SJCRH30 (cell line): Measurements from ENCODE around the gene PDE3A. TPM values are rescaled to one million over a fixed set of nuclear protein-coding genes. Genes with fewer than 3 reads are reported as not detected.

Source experiments
- DNase-seq, 2 experiments: peaks; one replicate each; pipeline ENCODE4 v3.0.0-alpha.2; 2015 to 2020
- H3K27ac ChIP-seq: fragments of 250-450 bp; sonication (Bioruptor Pico); 2 replicates; pipeline ENCODE4 v1.5.1; 2020; ENCODE audit warnings: mild to moderate bottlenecking, moderate library complexity
- H3K27me3 ChIP-seq: fragments of 250-450 bp; sonication (Bioruptor Pico); 2 replicates; pipeline ENCODE4 v1.5.1; 2020; ENCODE audit warnings: mild to moderate bottlenecking, moderate library complexity
- H3K36me3 ChIP-seq: fragments of 250-450 bp; sonication (Bioruptor Pico); 2 replicates; pipeline ENCODE4 v1.5.1; 2020; ENCODE audit warnings: mild to moderate bottlenecking, moderate library complexity
- H3K4me1 ChIP-seq: fragments of 250-450 bp; sonication (Bioruptor Pico); 2 replicates; pipeline ENCODE4 v1.5.1; 2020; ENCODE audit warnings: mild to moderate bottlenecking, moderate library complexity
- H3K4me3 ChIP-seq: fragments of 250-450 bp; sonication (Bioruptor Pico); 2 replicates; pipeline ENCODE4 v1.5.1; 2020; ENCODE audit warnings: mild to moderate bottlenecking, moderate library complexity
- H3K9me3 ChIP-seq: fragments of 250-450 bp; sonication (Bioruptor Pico); replicated peaks from 2 replicates; pipeline ENCODE4 v1.5.1; 2020; ENCODE audit warnings: mild to moderate bottlenecking, moderate library complexity
- total RNA-seq: library from RNA; depleted of rRNA; stranded (reverse); fragments of >200 nt; shearing (Covaris generic); gene quantifications from 2 replicates; pipeline ENCODE4 v1.2.3, GENCODE V29; 2014

PDE3A gene
- total RNA-seq, 1 experiment from 2014 or later, result 4.0 TPM

GRCh38 chr12:20473133-20473532 lies 104.8 kb downstream of the PDE3A start:
- Histone ChIP-seq H3K27me3 (no peaks in the 10 kb centered on the region), H3K36me3 (no peaks in the 10 kb centered on the region), H3K27ac (no peak overlapping the region), H3K4me3 (no peak overlapping the region), H3K9me3 (no peaks in the 10 kb centered on the region), H3K4me1 (no peaks in the 10 kb centered on the region)
- DNase-seq, result no peak

GRCh38 chr12:20474016-20474415 lies 105.7 kb downstream of the PDE3A start:
- Histone ChIP-seq H3K4me3 (no peak overlapping the region), H3K36me3 (no peaks in the 10 kb centered on the region), H3K27me3 (no peaks in the 10 kb centered on the region), H3K4me1 (no peaks in the 10 kb centered on the region), H3K9me3 (no peaks in the 10 kb centered on the region), H3K27ac (no peak overlapping the region)
- no peak for DNase-seq

- no peak for DNase-seq
- Histone ChIP-seq H3K4me1 (no peaks in the 10 kb centered on the region), H3K4me3 (no peak overlapping the region), H3K27me3 (no peaks in the 10 kb centered on the region), H3K9me3 (no peaks in the 10 kb centered on the region), H3K27ac (no peak overlapping the region), H3K36me3 (no peaks in the 10 kb centered on the region)
These were observed 106.1 kb downstream of the PDE3A start for GRCh38 chr12:20474443-20474842.

GRCh38 chr12:20475542-20475941 lies 107.2 kb downstream of the PDE3A start:
- no peak for DNase-seq
- H3K4me1 ChIP-seq, result no peaks in the 10 kb centered on the region
- no peak overlapping the region for H3K27ac ChIP-seq
- H3K36me3 ChIP-seq, result no peaks in the 10 kb centered on the region
- H3K4me3 ChIP-seq, result no peak overlapping the region
- no peaks in the 10 kb centered on the region for H3K27me3 ChIP-seq
- H3K9me3 ChIP-seq, result no peaks in the 10 kb centered on the region

GRCh38 chr12:20476551-20476950 lies 108.2 kb downstream of the PDE3A start:
- Histone ChIP-seq H3K27ac (no peak overlapping the region), H3K4me1 (no peaks in the 10 kb centered on the region), H3K9me3 (no peaks in the 10 kb centered on the region), H3K36me3 (no peaks in the 10 kb centered on the region), H3K27me3 (no peaks in the 10 kb centered on the region), H3K4me3 (no peak overlapping the region)
- DNase-seq, result no peak

- Histone ChIP-seq H3K27me3 (no peaks in the 10 kb centered on the region), H3K4me3 (no peak overlapping the region), H3K9me3 (no peaks in the 10 kb centered on the region)
These were observed 108.9 kb downstream of the PDE3A start for GRCh38 chr12:20477255-20477654.

GRCh38 chr12:20477672-20478071 lies 109.3 kb downstream of the PDE3A start:
- H3K9me3 ChIP-seq, result no peaks in the 10 kb centered on the region
- H3K27me3 ChIP-seq, result no peaks in the 10 kb centered on the region
- no peak overlapping the region for H3K27ac ChIP-seq
- no peak overlapping the region for H3K4me3 ChIP-seq
- no peak for DNase-seq
- H3K36me3 ChIP-seq, result no peaks in the 10 kb centered on the region
- H3K4me1 ChIP-seq, result no peaks in the 10 kb centered on the region

More at GRCh38 chr12:20477255-20477654, 108.9 kb downstream of the PDE3A start:
- Histone ChIP-seq H3K36me3 (no peaks in the 10 kb centered on the region), H3K4me1 (no peaks in the 10 kb centered on the region), H3K27ac (no peak overlapping the region)
- no peak for DNase-seq

GRCh38 chr12:20482491-20483054 lies 114.2 kb downstream of the PDE3A start:
- no peaks in the 10 kb centered on the region for H3K9me3 ChIP-seq
- H3K27me3 ChIP-seq, result no peaks in the 10 kb centered on the region
- H3K4me1 ChIP-seq, result peaks cover 8% of the 10 kb centered on the region
- H3K36me3 ChIP-seq, result no peaks in the 10 kb centered on the region
- no peak overlapping the region for H3K4me3 ChIP-seq
- no peak overlapping the region for H3K27ac ChIP-seq
- no peak for DNase-seq

- no peak for DNase-seq
These were observed 115.4 kb downstream of the PDE3A start for GRCh38 chr12:20483776-20484175.

GRCh38 chr12:20486233-20486632 lies 117.9 kb downstream of the PDE3A start:
- Histone ChIP-seq H3K4me1 (peaks cover 8% of the 10 kb centered on the region), H3K4me3 (no peak overlapping the region), H3K27me3 (no peaks in the 10 kb centered on the region), H3K9me3 (no peaks in the 10 kb centered on the region), H3K36me3 (no peaks in the 10 kb centered on the region), H3K27ac (no peak overlapping the region)
- no peak for DNase-seq

More at GRCh38 chr12:20483776-20484175, 115.4 kb downstream of the PDE3A start:
- Histone ChIP-seq H3K4me1 (peaks cover 8% of the 10 kb centered on the region), H3K36me3 (no peaks in the 10 kb centered on the region), H3K4me3 (no peak overlapping the region), H3K27me3 (no peaks in the 10 kb centered on the region), H3K9me3 (no peaks in the 10 kb centered on the region), H3K27ac (no peak overlapping the region)

- Histone ChIP-seq H3K9me3 (no peaks in the 10 kb centered on the region), H3K4me1 (peaks cover 8% of the 10 kb centered on the region), H3K27ac (no peak overlapping the region), H3K27me3 (no peaks in the 10 kb centered on the region), H3K4me3 (no peak overlapping the region), H3K36me3 (no peaks in the 10 kb centered on the region)
- no peak for DNase-seq
These were observed 119.2 kb downstream of the PDE3A start for GRCh38 chr12:20487519-20487918.

- H3K27ac ChIP-seq, result no peak overlapping the region
- no peak for DNase-seq
These were observed 121.3 kb downstream of the PDE3A start for GRCh38 chr12:20489645-20490044.

GRCh38 chr12:20490213-20490612 lies 121.9 kb downstream of the PDE3A start:
- no peak overlapping the region for H3K4me3 ChIP-seq
- peaks cover 8% of the 10 kb centered on the region for H3K4me1 ChIP-seq
- no peaks in the 10 kb centered on the region for H3K9me3 ChIP-seq
- H3K27me3 ChIP-seq, result no peaks in the 10 kb centered on the region
- DNase-seq, result no peak
- H3K36me3 ChIP-seq, result no peaks in the 10 kb centered on the region
- no peak overlapping the region for H3K27ac ChIP-seq

More at GRCh38 chr12:20489645-20490044, 121.3 kb downstream of the PDE3A start:
- H3K36me3 ChIP-seq, result no peaks in the 10 kb centered on the region
- H3K4me3 ChIP-seq, result no peak overlapping the region
- no peaks in the 10 kb centered on the region for H3K27me3 ChIP-seq
- no peaks in the 10 kb centered on the region for H3K9me3 ChIP-seq
- peaks cover 8% of the 10 kb centered on the region for H3K4me1 ChIP-seq

- H3K4me1 ChIP-seq, result peaks cover 8% of the 10 kb centered on the region
- no peak overlapping the region for H3K27ac ChIP-seq
- no peak for DNase-seq
- H3K9me3 ChIP-seq, result no peaks in the 10 kb centered on the region
- H3K27me3 ChIP-seq, result no peaks in the 10 kb centered on the region
- no peaks in the 10 kb centered on the region for H3K36me3 ChIP-seq
- H3K4me3 ChIP-seq, result no peak overlapping the region
These were observed 123.0 kb downstream of the PDE3A start for GRCh38 chr12:20491290-20491689.

- H3K9me3 ChIP-seq, result no peaks in the 10 kb centered on the region
- no peaks in the 10 kb centered on the region for H3K4me1 ChIP-seq
- no peaks in the 10 kb centered on the region for H3K27me3 ChIP-seq
- no peak overlapping the region for H3K27ac ChIP-seq
- H3K4me3 ChIP-seq, result no peak overlapping the region
- no peak for DNase-seq
- no peaks in the 10 kb centered on the region for H3K36me3 ChIP-seq
These were observed 124.0 kb downstream of the PDE3A start for GRCh38 chr12:20492251-20492760.

GRCh38 chr12:20493934-20494333 lies 125.6 kb downstream of the PDE3A start:
- no peaks in the 10 kb centered on the region for H3K36me3 ChIP-seq
- no peaks in the 10 kb centered on the region for H3K27me3 ChIP-seq
- no peaks in the 10 kb centered on the region for H3K4me1 ChIP-seq
- no peaks in the 10 kb centered on the region for H3K9me3 ChIP-seq
- DNase-seq, result no peak
- no peak overlapping the region for H3K4me3 ChIP-seq
- H3K27ac ChIP-seq, result no peak overlapping the region
